Activated T-cell treated with anti-CD3 and anti-CD28 coated beads, Interleukin-2, amount 50 U/mL, for 24 hours (primary cell): ENCODE data around the gene SIRT7.
"Not testable (repeated sequence)": the region's sequence is repeated elsewhere in the genome, so short reads cannot be mapped to it uniquely, and the experiment has no call there.

Source experiments
- DNase-seq: peaks from one replicate; pipeline ENCODE4 v3.0.0-alpha.2; 2020
- H3K27ac Mint-ChIP-seq: 2 replicates; pipeline ENCODE4 v1.8.0; 2020; ENCODE audit warnings: mild to moderate bottlenecking, mixed read lengths
- H3K27me3 Mint-ChIP-seq: 2 replicates; pipeline ENCODE4 v1.8.0; 2020; ENCODE audit warnings: mixed read lengths
- H3K36me3 Mint-ChIP-seq: 2 replicates; pipeline ENCODE4 v1.8.0; 2020; ENCODE audit warnings: low read depth, mixed read lengths
- H3K4me1 Mint-ChIP-seq: 2 replicates; pipeline ENCODE4 v1.8.0; 2020; ENCODE audit warnings: low read depth, mixed read lengths
- H3K4me3 Mint-ChIP-seq: 2 replicates; pipeline ENCODE4 v1.8.0; 2020; ENCODE audit warnings: mild to moderate bottlenecking, moderate library complexity, mixed read lengths
- H3K9me3 Mint-ChIP-seq: 2 replicates; pipeline ENCODE4 v1.8.0; 2020; ENCODE audit warnings: mixed read lengths

The SIRT7 gene

DNA sequence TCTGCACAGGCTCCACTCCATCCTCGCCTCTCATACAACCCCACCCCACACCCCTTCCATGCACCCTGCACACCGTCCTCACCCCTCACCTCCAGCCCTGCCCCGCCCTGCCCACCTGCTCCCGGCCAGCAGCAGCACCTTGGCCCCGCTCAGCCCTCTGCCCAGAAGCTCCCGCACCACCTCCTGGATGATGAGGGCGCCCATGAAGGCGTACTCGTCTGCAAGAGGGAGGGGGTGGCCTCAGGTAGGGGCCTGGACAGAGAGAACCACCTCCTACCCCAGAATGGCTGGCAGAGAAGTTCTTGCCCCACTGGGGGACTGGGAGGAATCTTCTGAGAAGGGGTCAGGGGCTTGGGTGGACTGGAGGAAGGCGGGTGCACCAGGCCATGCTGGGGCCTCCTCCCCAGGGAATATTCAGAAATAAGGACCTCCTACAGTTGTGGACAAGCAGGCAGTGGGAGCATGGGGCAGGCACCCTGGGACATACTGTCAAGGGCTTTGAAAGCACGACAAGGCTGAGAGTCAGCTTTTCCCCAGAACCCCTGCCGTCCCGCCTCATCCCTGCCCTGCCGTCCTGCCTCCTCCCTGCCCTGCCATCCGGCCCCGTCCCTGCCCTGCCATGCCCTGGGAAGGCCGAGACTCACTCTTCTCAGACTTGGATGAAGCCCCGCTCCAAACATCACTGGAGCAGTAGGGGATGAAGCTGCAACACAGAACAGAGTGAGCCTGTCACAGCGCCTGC, 39.9 kb upstream of the SIRT7 start:
- Mint-ChIP-seq H3K27me3 (peaks cover 22% of the 10 kb centered on the region), H3K9me3 (no peaks in the 10 kb centered on the region), H3K27ac (no peak overlapping the region), H3K36me3 (no peaks in the 10 kb centered on the region), H3K4me1 (no peaks in the 10 kb centered on the region), H3K4me3 (no peak overlapping the region)
- no peak for DNase-seq

GRCh38 chr17:81956607-81957589, 38.9 kb upstream of the SIRT7 start:
- no peak for DNase-seq
- Mint-ChIP-seq H3K4me1 (no peaks in the 10 kb centered on the region), H3K36me3 (no peaks in the 10 kb centered on the region), H3K27me3 (peaks cover 14% of the 10 kb centered on the region), H3K27ac (no peak overlapping the region), H3K9me3 (no peaks in the 10 kb centered on the region), H3K4me3 (no peak overlapping the region)

- H3K27ac Mint-ChIP-seq: no peak overlapping the region
- peaks cover 14% of the 10 kb centered on the region for H3K27me3 Mint-ChIP-seq
- no peaks in the 10 kb centered on the region for H3K4me1 Mint-ChIP-seq
- H3K4me3 Mint-ChIP-seq: no peak overlapping the region
- no peak for DNase-seq
- no peaks in the 10 kb centered on the region for H3K9me3 Mint-ChIP-seq
- H3K36me3 Mint-ChIP-seq: no peaks in the 10 kb centered on the region
Measured at GRCh38 chr17:81955756-81956544, 38.0 kb upstream of the SIRT7 start.

GRCh38 chr17:81955058-81955681, 37.2 kb upstream of the SIRT7 start:
- no peak for DNase-seq
- Mint-ChIP-seq H3K4me3 (no peak overlapping the region), H3K27me3 (peaks cover 11% of the 10 kb centered on the region), H3K4me1 (no peaks in the 10 kb centered on the region), H3K27ac (no peak overlapping the region), H3K36me3 (no peaks in the 10 kb centered on the region), H3K9me3 (no peaks in the 10 kb centered on the region)

- Mint-ChIP-seq H3K27me3 (peaks cover 11% of the 10 kb centered on the region), H3K4me3 (no peak overlapping the region), H3K4me1 (no peaks in the 10 kb centered on the region), H3K9me3 (no peaks in the 10 kb centered on the region), H3K36me3 (no peaks in the 10 kb centered on the region), H3K27ac (no peak overlapping the region)
- no peak for DNase-seq
Measured at GRCh38 chr17:81954131-81955057, 36.4 kb upstream of the SIRT7 start.

DNA sequence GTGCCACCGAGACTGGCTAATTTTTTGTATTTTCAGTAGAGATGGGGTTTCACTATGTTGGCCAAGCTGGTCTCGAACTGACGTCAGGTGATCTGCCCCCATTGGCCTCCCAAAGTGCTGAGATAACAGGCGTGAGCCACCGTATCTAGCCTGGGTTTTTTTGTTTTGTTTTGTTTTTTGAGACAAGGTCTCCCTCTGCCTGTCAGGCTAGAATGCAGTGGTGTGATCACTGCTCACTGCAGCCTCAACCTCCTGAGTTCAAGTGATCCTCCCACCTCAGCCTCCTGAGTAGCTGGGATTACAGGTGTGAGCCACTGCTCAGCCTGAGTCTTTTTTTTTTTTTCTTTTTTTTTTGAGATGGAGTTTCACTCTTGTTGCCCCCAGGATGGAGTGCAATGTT, 35.5 kb upstream of the SIRT7 start:
- not testable (repeated sequence) for H3K27me3 Mint-ChIP-seq, H3K36me3 Mint-ChIP-seq, H3K4me3 Mint-ChIP-seq, H3K4me1 Mint-ChIP-seq, H3K27ac Mint-ChIP-seq, H3K9me3 Mint-ChIP-seq, DNase-seq

- Mint-ChIP-seq H3K4me1 (no peaks in the 10 kb centered on the region), H3K27ac (no peak overlapping the region), H3K4me3 (no peak overlapping the region), H3K27me3 (no peaks in the 10 kb centered on the region), H3K36me3 (no peaks in the 10 kb centered on the region), H3K9me3 (no peaks in the 10 kb centered on the region)
- DNase-seq: no peak
Measured at GRCh38 chr17:81952792-81953228, 34.8 kb upstream of the SIRT7 start.

DNA sequence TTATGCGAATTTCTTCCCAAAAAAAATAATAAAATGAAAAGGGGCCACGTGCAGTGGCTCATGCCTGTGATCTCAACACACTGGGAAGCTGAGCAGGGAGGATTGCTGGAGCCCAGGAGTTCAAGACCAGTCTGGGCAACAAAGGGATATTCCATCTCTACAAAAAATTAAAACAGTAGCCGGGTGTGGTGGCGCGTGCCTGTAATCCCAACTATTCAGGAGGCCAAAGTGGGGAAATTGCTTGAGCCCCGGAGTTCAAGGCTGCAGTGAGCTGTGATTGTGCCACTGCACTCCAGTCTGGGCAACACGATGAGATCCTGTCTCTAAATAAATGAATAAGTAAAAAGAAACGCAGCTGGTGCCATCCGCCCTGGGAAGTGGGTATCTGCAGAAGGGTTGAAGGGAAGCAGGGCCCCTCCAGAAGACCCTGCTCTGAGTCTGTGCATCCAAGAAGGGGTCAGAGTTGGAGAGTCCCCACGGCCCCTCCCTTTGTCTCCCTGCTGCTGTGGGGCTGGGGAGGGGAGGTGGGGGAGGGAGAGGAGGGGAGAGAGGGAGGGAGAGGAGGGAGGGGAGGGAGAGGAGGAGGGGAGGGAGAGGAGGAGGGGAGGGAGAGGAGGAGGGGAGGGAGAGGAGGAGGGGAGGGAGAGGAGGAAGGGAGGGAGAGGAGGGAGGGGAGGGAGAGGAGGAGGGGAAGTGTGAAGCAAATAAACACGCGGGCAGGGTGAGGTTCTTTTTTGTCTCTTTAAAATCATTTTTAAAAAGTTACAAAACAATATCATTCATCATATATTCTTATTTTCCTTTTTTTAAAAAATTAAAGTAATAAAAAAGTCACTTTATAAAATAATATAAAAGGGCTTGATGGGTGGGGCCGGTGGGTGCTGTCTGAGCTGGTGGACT, 34.1 kb upstream of the SIRT7 start:
- no peak overlapping the region for H3K27ac Mint-ChIP-seq
- H3K27me3 Mint-ChIP-seq: no peaks in the 10 kb centered on the region
- no peaks in the 10 kb centered on the region for H3K4me1 Mint-ChIP-seq
- H3K9me3 Mint-ChIP-seq: no peaks in the 10 kb centered on the region
- H3K36me3 Mint-ChIP-seq: no peaks in the 10 kb centered on the region
- no peak overlapping the region for H3K4me3 Mint-ChIP-seq
- DNase-seq: no peak

GRCh38 chr17:81950501-81950900, 32.5 kb upstream of the SIRT7 start:
- no peak overlapping the region for H3K4me3 Mint-ChIP-seq

GRCh38 chr17:81948635-81949378, 30.8 kb upstream of the SIRT7 start:
- no peaks in the 10 kb centered on the region for H3K36me3 Mint-ChIP-seq
- H3K27me3 Mint-ChIP-seq: no peaks in the 10 kb centered on the region
- H3K9me3 Mint-ChIP-seq: no peaks in the 10 kb centered on the region
- no peaks in the 10 kb centered on the region for H3K4me1 Mint-ChIP-seq
- DNase-seq: no peak
- no peak overlapping the region for H3K4me3 Mint-ChIP-seq
- H3K27ac Mint-ChIP-seq: no peak overlapping the region

More at GRCh38 chr17:81950501-81950900, 32.5 kb upstream of the SIRT7 start:
- H3K36me3 Mint-ChIP-seq: no peaks in the 10 kb centered on the region
- H3K9me3 Mint-ChIP-seq: no peaks in the 10 kb centered on the region
- no peak for DNase-seq
- H3K27ac Mint-ChIP-seq: no peak overlapping the region
- no peaks in the 10 kb centered on the region for H3K4me1 Mint-ChIP-seq
- H3K27me3 Mint-ChIP-seq: no peaks in the 10 kb centered on the region

GRCh38 chr17:81947189-81947588, 29.2 kb upstream of the SIRT7 start, which contains the start of gene MYADML2:
TSS of gene MYADML2 (minus strand) at chr17:81947233. CDS start at chr17:81941741, 5,492 bp downstream.
- Mint-ChIP-seq H3K36me3 (no peaks in the 10 kb centered on the region), H3K27me3 (peaks cover 3% of the 10 kb centered on the region), H3K27ac (no peak within 1 kb of the TSS), H3K9me3 (no peaks in the 10 kb centered on the region), H3K4me1 (no peaks in the 10 kb centered on the region), H3K4me3 (no peak within 1 kb of the TSS)
- no peak for DNase-seq

GRCh38 chr17:81944858-81945257, 26.9 kb upstream of the SIRT7 start:
- H3K27me3 Mint-ChIP-seq: peaks cover 11% of the 10 kb centered on the region
- H3K36me3 Mint-ChIP-seq: no peaks in the 10 kb centered on the region
- no peak for DNase-seq
- H3K4me1 Mint-ChIP-seq: no peaks in the 10 kb centered on the region
- H3K27ac Mint-ChIP-seq: no peak overlapping the region
- no peaks in the 10 kb centered on the region for H3K9me3 Mint-ChIP-seq
- H3K4me3 Mint-ChIP-seq: no peak overlapping the region
